ENCODE measurements around the gene CFL1. TPM values are rescaled to one million over a fixed set of nuclear protein-coding genes. Genes with fewer than 3 reads are reported as not detected.

CFL1 gene
- total and polyA plus RNA-seq, 2 of the 8 experiments (the other 6 are each of a cell fraction or from before 2014, with no cell fraction given), result 1,252 to 1,365 TPM

DNA sequence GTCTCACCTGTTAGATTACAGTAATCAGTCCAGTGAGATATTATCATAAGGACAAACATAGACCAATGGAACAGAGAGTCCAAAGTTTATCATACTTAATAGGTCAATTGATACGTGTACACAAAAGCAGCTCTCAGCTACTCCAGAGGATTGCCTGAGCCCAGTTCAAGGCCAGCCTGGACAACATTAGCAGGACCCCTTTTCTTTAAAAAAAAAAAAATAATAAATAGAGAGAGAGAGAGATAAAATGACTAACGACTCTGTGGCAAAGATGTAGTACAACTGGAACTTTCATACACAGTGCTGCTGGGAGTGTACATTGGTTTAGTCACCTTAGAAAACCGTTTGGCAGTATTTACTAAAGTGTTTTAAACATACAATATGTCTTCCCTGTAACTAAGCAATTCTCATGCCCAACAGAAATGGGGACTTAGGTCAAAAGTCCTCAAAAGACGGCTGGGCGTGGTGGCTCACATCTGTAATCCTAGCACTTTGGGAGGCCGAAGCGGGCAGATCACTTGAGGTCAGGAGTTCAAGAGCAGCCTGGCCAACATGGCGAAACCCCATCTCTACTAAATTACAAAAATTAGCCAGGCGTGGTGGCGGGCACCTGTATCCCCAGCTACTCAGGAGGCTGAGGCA is 13.6 kb downstream of the CFL1 start:
- Histone ChIP-seq H3K4me1 (replicated peaks in 1 of 4; ENCODE audit: control insufficient read depth in 3 of 4, insufficient read depth in 4 of 4, low read length in 3 of 4) (no peaks in the 10 kb centered on the region; a peak in 1 of 7 replicates), H4K91ac (replicated peaks; ENCODE audit: insufficient read length, low read length) (no peak overlapping the region), H2BK5ac (ENCODE audit: low read depth, low read length) (no peak overlapping the region), H3K4ac (replicated peaks; ENCODE audit: insufficient read length, low read depth, low read length) (no peak overlapping the region), H3K27ac (ENCODE audit: low read depth, low read length) (no peak overlapping the region), H3K23ac (ENCODE audit: insufficient read length) (no peak overlapping the region), H3K4me3 (ENCODE audit: extremely low read depth in 1 of 4, insufficient read depth in 2 of 4, low read depth in 3 of 4, low read length in 4 of 4) (no peak overlapping the region), H3K4me2 (ENCODE audit: insufficient read depth in 1 of 2, low read depth in 2 of 2, low read length in 2 of 2) (no peak overlapping the region), H3K79me1 (ENCODE audit: low read depth, low read length) (no peaks in the 10 kb centered on the region), H3K79me2 (ENCODE audit: control insufficient read depth in 1 of 2, insufficient read depth in 2 of 2, low read length in 2 of 2) (no peaks in the 10 kb centered on the region), H4K5ac (ENCODE audit: insufficient read length, low read depth, low read length) (no peak overlapping the region), H3K9me3 (ENCODE audit: insufficient read depth in 2 of 2, low read depth in 1 of 2, low read length in 1 of 2) (no peaks in the 10 kb centered on the region), H3K27me3 (replicated peaks in 1 of 4; ENCODE audit: control insufficient read depth in 3 of 4, extremely low read depth in 1 of 4, insufficient read depth in 3 of 4, low read length in 3 of 4) (no peaks in the 10 kb centered on the region; a peak in 1 of 7 replicates), H2BK20ac (ENCODE audit: low read length) (no peak overlapping the region), H3K23me2 (ENCODE audit: low read depth, low read length) (no peaks in the 10 kb centered on the region), H2AFZ (ENCODE audit: low read length) (no peak overlapping the region), H3K56ac (replicated peaks; ENCODE audit: insufficient read length, low read depth, low read length) (no peak overlapping the region), H4K8ac (ENCODE audit: extremely low read depth, insufficient read depth, low read length) (no peak overlapping the region), H4K20me1 (replicated peaks in 1 of 2; ENCODE audit: control insufficient read depth in 1 of 2, insufficient read depth in 2 of 2, low read length in 2 of 2) (no peaks in the 10 kb centered on the region), H3K9ac (replicated peaks in 1 of 4; ENCODE audit: extremely low read depth in 1 of 4, low read depth in 3 of 4, low read length in 3 of 4) (no peak overlapping the region), H2AK5ac (ENCODE audit: low read depth, low read length) (no peak overlapping the region), H3K18ac (ENCODE audit: extremely low read depth, low read length) (no peak overlapping the region), H2BK120ac (replicated peaks; ENCODE audit: low read depth, low read length) (no peak overlapping the region), H2BK12ac (ENCODE audit: low read depth, low read length) (no peak overlapping the region), H3K36me3 (ENCODE audit: control insufficient read depth in 2 of 4, insufficient read depth in 4 of 4, low read length in 3 of 4) (no peaks in the 10 kb centered on the region), H2BK15ac (ENCODE audit: low read length) (no peak overlapping the region), H3K14ac (ENCODE audit: insufficient read length) (no peak overlapping the region)
- POLR2A ChIA-PET (ENCODE audit: partially characterized antibody), result interaction anchor here (0.6 to 38.3 kb wide), 4 partner anchors 9 to 474 kb away, joined by 3 to 1071 read pairs (median 4); partner anchors contain the start of genes CCDC85B, CFL1, CTSW and EFEMP2
- TF ChIP-seq RFX5 (IDR thresholded peaks at IDR 0.05; ENCODE audit: borderline replicate concordance, low read depth, low read length) (no peak), EP300 (IDR thresholded peaks at IDR 0.05; ENCODE audit: borderline replicate concordance in 1 of 2, low read depth in 2 of 2, low read length in 2 of 2) (no peak), KDM5A (IDR thresholded peaks at IDR 0.05; ENCODE audit: low read length) (no peak), CHD2 (IDR thresholded peaks at IDR 0.05; ENCODE audit: low read length) (no peak), CBX8 (IDR thresholded peaks at IDR 0.05; ENCODE audit: borderline replicate concordance, low read depth, low read length) (no peak), SUZ12 (IDR thresholded peaks at IDR 0.05; ENCODE audit: low read length) (no peak), ZNF274 (IDR thresholded peaks at IDR 0.05; ENCODE audit: borderline replicate concordance, extremely low read depth, low read length) (no peak), KDM1A (IDR thresholded peaks at IDR 0.05; ENCODE audit: borderline replicate concordance, low read length) (no peak), SIN3A (conservative IDR thresholded peaks at IDR 0.05 in 1 of 2, IDR thresholded peaks at IDR 0.05 in 1 of 2; ENCODE audit: low read depth in 1 of 2, low read length in 2 of 2) (no peak)
- FAIRE-seq (no peak), DNase-seq (ENCODE audit: low read depth in 1 of 2, low spot score in 2 of 2) (no peak)
- CTCF ChIA-PET (ENCODE audit: partially characterized antibody), result interaction anchor here (0.5 to 15.2 kb wide), 7 partner anchors 8 to 124 kb away, joined by 3 to 283 read pairs (median 6); partner anchors contain the start of genes CCDC85B, CFL1, CTSW and FIBP
- 81% methylated on average over 10 of the region's 10 CpGs; no CpG with 5 or more reads in 1 of the 2 experiments for WGBS, 2 experiments (ENCODE audit: extremely low coverage in 1 of 2, insufficient coverage in 1 of 2, insufficient read length in 1 of 2, insufficient replicate concordance in 2 of 2, low coverage in 1 of 2, low lambda C conversion rate in 2 of 2, missing lambda C conversion rate in 1 of 2)

Measured in H1 (cell line).